Measurements from ENCODE around the gene EHMT2.
"Not testable (repeated sequence)": the region's sequence is repeated elsewhere in the genome, so short reads cannot be mapped to it uniquely, and the experiment has no call there.

The EHMT2 gene

GRCh38 chr6:31897612-31898382 lies at the start of gene EHMT2:
Gene EHMT2, minus strand, starts transcription at chr6:31897698. Its CDS starts 21 bp downstream, at chr6:31897677.
- peak; percentile 76 for DNase-seq (ENCODE audit: low read depth)

- DNase-seq (ENCODE audit: low read depth): no peak
Measured at GRCh38 chr6:31947070-31947675, 49.7 kb upstream of the EHMT2 start.

- DNase-seq (ENCODE audit: low read depth): no peak
Measured at GRCh38 chr6:31946370-31946885, 48.9 kb upstream of the EHMT2 start.

GRCh38 chr6:31945507-31946369 lies 48.2 kb upstream of the EHMT2 start, which contains the start of gene CFB:
Gene CFB, plus strand, starts transcription at chr6:31946095. Its CDS starts 127 bp downstream, at chr6:31946222.
- no peak for DNase-seq (ENCODE audit: low read depth)

- no peak for DNase-seq (ENCODE audit: low read depth)
Measured at GRCh38 chr6:31945154-31945506, 47.6 kb upstream of the EHMT2 start.

GRCh38 chr6:31943742-31944141 lies 46.2 kb upstream of the EHMT2 start:
- no peak for DNase-seq (ENCODE audit: low read depth)

GRCh38 chr6:31940256-31940664 lies 42.8 kb upstream of the EHMT2 start:
- DNase-seq (ENCODE audit: low read depth): no peak

GRCh38 chr6:31935823-31936222 lies 38.3 kb upstream of the EHMT2 start:
- no peak for DNase-seq (ENCODE audit: low read depth)

- no peak for DNase-seq (ENCODE audit: low read depth)
Measured at GRCh38 chr6:31935021-31935420, 37.5 kb upstream of the EHMT2 start.

- DNase-seq (ENCODE audit: low read depth): no peak
Measured at GRCh38 chr6:31933537-31933936, 36.0 kb upstream of the EHMT2 start.

GRCh38 chr6:31932137-31932536 lies 34.6 kb upstream of the EHMT2 start:
- DNase-seq (ENCODE audit: low read depth): not testable (repeated sequence)

GRCh38 chr6:31930962-31931361 lies 33.5 kb upstream of the EHMT2 start:
- no peak for DNase-seq (ENCODE audit: low read depth)

- DNase-seq (ENCODE audit: low read depth): no peak
Measured at GRCh38 chr6:31928672-31928939, 31.1 kb upstream of the EHMT2 start.

GRCh38 chr6:31927863-31928671 lies 30.6 kb upstream of the EHMT2 start:
- DNase-seq (ENCODE audit: low read depth): no peak

- no peak for DNase-seq (ENCODE audit: low read depth)
Measured at GRCh38 chr6:31927242-31927862, 29.9 kb upstream of the EHMT2 start, which contains the start of gene C2. Gene C2, plus strand, starts transcription at chr6:31927717. Its CDS starts 36 bp downstream, at chr6:31927753.

GRCh38 chr6:31922942-31923341 lies 25.4 kb upstream of the EHMT2 start:
- peak; percentile 16 for DNase-seq (ENCODE audit: low read depth)

- DNase-seq (ENCODE audit: low read depth): no peak
Measured at GRCh38 chr6:31920811-31921210, 23.3 kb upstream of the EHMT2 start.

GRCh38 chr6:31919624-31920303 lies 22.3 kb upstream of the EHMT2 start:
- DNase-seq (ENCODE audit: low read depth): no peak

GRCh38 chr6:31918069-31918720 lies 20.7 kb upstream of the EHMT2 start:
- DNase-seq (ENCODE audit: low read depth): no peak

- DNase-seq (ENCODE audit: low read depth): no peak
Measured at GRCh38 chr6:31915756-31916155, 18.3 kb upstream of the EHMT2 start.
